ENCODE results near the gene FOXN1.
A peak's percentile ranks its signal among the peaks of the same experiment; 100 is the strongest.

The FOXN1 gene

DNA sequence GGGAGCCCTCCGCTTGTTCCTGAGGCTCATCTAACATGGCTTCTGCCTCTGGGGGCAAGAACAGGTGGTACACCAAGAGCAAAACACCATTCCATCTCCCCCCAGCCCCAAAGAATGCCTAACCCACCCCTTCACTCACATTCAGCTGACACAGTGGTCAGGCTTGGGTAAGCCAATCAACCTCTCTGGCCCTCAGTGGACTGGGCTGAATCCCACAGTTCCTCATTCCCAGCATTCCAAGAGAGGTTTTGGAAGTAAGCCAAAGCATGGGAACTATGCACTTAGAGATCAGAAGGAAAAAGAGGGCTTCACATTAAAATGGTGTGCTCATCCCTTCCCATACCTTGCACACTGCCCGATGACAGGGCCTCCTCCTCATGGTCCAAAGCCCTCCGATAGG is 57.3 kb downstream of the FOXN1 start:
- no peak for DNase-seq (ENCODE audit: low read depth, low spot score)
- peaks cover 17% of the 10 kb centered on the region; the same call in 1 of the 2 replicates for H3K36me3 ChIP-seq (ENCODE audit: insufficient read depth, low read length)
- no peak for TF ChIP-seq FOXP2 (optimal IDR thresholded peaks at IDR 0.05; ENCODE audit: control extremely low read depth, extremely low read length, insufficient read depth)
- no peak for TF ChIP-seq POLR2AphosphoS5 (IDR thresholded peaks at IDR 0.05; ENCODE audit: borderline replicate concordance, low read depth, low read length)
- no peak for TF ChIP-seq EZH2 (IDR thresholded peaks at IDR 0.05)
- H3K27ac ChIP-seq: no peak overlapping the region
- no peak overlapping the region for H3K9ac ChIP-seq (ENCODE audit: insufficient read length)
- H3K4me3 ChIP-seq: no peak overlapping the region
- H3K9me3 ChIP-seq (ENCODE audit: low read depth, low read length): no peaks in the 10 kb centered on the region

DNA sequence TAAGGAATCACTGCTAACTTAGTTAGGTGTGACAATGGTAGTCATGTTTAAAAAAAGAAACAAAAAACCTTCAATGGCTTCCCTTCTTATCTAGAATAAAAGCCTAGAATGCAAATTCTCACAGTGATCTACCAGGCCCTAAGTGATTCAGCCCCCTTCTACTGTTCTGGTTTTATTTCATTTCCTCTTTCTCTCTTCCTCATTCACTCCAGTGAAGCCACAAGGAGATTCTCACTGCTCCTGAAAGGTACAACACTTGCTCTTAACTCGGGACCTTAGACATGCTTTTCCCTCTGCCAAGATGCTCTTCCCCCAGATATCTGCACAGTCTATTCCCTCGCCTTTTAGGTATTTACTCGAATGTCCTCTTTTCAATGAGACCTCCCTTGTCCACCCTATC is 61.5 kb downstream of the FOXN1 start:
- no peak for TF ChIP-seq EZH2 (IDR thresholded peaks at IDR 0.05)
- TF ChIP-seq POLR2AphosphoS5 (IDR thresholded peaks at IDR 0.05; ENCODE audit: borderline replicate concordance, low read depth, low read length): no peak
- TF ChIP-seq FOXP2 (optimal IDR thresholded peaks at IDR 0.05; ENCODE audit: control extremely low read depth, extremely low read length, insufficient read depth): no peak
- no peak for DNase-seq (ENCODE audit: low read depth, low spot score)
- no peak overlapping the region for H3K27ac ChIP-seq
- H3K4me3 ChIP-seq: no peak overlapping the region
- H3K9ac ChIP-seq (ENCODE audit: insufficient read length): no peak overlapping the region
- no peaks in the 10 kb centered on the region for H3K9me3 ChIP-seq (ENCODE audit: low read depth, low read length)
- peaks cover 6% of the 10 kb centered on the region; the same call in 1 of the 2 replicates for H3K36me3 ChIP-seq (ENCODE audit: insufficient read depth, low read length)

DNA sequence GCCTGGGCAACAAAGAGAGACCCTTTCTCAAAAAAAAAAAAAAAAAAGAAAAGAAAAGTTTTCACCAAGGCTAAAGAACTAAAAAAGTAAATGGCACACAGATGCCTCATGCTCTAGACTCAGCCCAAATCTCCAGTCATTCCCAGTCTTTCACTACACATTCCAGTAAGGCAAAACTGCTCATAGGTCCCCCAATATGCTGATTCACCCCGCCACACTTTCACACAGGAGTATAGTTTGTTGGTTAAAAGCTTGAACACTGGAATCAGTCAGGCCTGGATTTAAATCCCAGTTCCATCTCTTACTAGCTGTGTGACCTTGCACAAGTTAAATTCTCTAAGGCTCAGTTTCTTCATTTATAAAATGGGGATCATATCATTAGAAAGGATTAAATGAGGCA is 63.3 kb downstream of the FOXN1 start:
- H3K4me3 ChIP-seq: no peak overlapping the region
- H3K9me3 ChIP-seq (ENCODE audit: low read depth, low read length): no peaks in the 10 kb centered on the region
- no peak overlapping the region for H3K27ac ChIP-seq
- DNase-seq (ENCODE audit: low read depth, low spot score): no peak
- no peak overlapping the region for H3K9ac ChIP-seq (ENCODE audit: insufficient read length)
- no peaks in the 10 kb centered on the region; the same call in 1 of the 2 replicates for H3K36me3 ChIP-seq (ENCODE audit: insufficient read depth, low read length)
- TF ChIP-seq EZH2 (IDR thresholded peaks at IDR 0.05) (no peak), FOXP2 (optimal IDR thresholded peaks at IDR 0.05; ENCODE audit: control extremely low read depth, extremely low read length, insufficient read depth) (no peak), POLR2AphosphoS5 (IDR thresholded peaks at IDR 0.05; ENCODE audit: borderline replicate concordance, low read depth, low read length) (no peak)

DNA sequence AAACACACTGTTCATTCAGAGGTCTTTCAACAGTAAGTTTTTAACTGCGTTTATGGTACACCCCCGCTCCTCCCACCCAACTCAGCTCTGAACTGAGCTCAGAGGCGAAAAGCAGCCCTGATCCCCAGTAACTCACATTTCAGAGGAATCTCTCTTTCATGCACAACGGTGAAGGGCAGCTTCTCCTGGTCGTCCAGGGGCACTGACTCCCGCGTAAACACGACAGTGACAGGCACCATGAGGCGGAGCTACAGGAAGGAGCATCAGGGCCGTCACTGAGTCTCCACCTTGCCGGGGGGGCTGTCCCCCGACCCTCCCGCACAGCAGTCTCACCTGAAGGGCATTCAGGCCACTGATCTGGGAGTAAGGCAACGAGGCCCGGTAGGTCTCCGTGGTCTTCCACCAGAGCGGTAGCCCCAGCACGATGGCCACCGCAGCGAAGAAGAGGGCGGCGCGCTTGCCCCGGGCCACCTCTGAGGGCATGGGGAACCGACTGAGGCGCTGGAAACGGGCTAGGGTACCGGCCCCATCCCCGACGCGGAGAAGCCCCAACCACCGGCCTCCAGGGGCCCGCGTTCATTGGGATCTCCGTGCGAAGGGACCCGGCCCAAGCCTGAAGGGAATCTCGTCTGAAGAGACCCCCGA is 64.7 kb downstream of the FOXN1 start:
- Histone ChIP-seq H3K27ac (no peak overlapping the region), H3K9me3 (ENCODE audit: low read depth, low read length) (no peaks in the 10 kb centered on the region), H3K4me3 (peak overlapping the region; percentile 95), H3K9ac (ENCODE audit: insufficient read length) (peak overlapping the region; percentile 89), H3K36me3 (ENCODE audit: insufficient read depth, low read length) (no peaks in the 10 kb centered on the region; the same call in 1 of the 2 replicates)
- no peak for DNase-seq (ENCODE audit: low read depth, low spot score)
- TF ChIP-seq EZH2 (IDR thresholded peaks at IDR 0.05) (no peak), FOXP2 (optimal IDR thresholded peaks at IDR 0.05; ENCODE audit: control extremely low read depth, extremely low read length, insufficient read depth) (no peak), POLR2AphosphoS5 (IDR thresholded peaks at IDR 0.05; ENCODE audit: borderline replicate concordance, low read depth, low read length) (no peak)

DNA sequence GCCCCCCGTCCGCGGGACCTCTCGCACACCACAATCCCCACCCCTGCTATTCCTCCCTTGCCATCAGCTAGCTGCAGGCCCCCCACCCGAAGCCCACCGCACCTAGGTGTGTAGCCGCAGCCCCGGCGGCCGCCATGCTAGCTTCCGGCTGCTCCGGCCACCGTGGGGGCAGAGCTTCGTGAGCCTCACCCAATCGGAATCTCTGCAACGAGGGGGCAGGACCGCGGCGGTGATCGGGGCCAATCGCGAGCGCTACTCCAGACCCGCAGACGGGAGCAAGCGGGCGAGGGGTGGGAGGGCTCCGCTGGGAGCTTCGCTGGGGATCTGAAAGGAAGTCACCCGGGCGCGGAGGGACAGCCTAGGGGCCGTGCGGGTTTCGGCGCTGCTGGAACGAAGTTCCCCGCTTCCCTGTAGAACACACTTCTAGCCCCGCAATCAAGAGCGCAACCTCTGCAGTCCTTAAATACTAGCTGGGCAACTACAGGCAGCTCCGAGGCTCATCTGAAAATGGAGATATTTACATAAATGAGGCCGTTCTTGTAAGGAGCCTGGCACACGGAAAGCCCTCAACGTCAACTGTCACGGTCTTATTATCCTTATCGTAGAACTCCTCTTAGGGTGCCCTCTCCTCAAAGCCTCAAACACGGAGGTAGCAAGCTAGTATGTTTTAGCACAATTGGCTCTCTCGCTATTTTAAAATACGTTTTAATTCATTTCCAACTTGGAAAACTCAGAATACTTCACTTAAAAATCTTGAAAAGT is 65.4 kb downstream of the FOXN1 start, which contains the start of gene PIGS:
TSS of gene PIGS (minus strand) at position 164 of the 762 bp plus-strand sequence. CDS start at position 136, 28 bp downstream.
- H3K9me3 ChIP-seq (ENCODE audit: low read depth, low read length): no peaks in the 10 kb centered on the region
- no peak for DNase-seq (ENCODE audit: low read depth, low spot score)
- peak; percentile 75; the same call in 1 of the 2 replicates for TF ChIP-seq POLR2AphosphoS5 (IDR thresholded peaks at IDR 0.05; ENCODE audit: borderline replicate concordance, low read depth, low read length)
- no peak for TF ChIP-seq EZH2 (IDR thresholded peaks at IDR 0.05)
- TF ChIP-seq FOXP2 (optimal IDR thresholded peaks at IDR 0.05; ENCODE audit: control extremely low read depth, extremely low read length, insufficient read depth): no peak
- peak within 1 kb of the TSS; percentile 95 for H3K4me3 ChIP-seq
- H3K9ac ChIP-seq (ENCODE audit: insufficient read length): peak within 1 kb of the TSS; percentile 89
- H3K36me3 ChIP-seq (ENCODE audit: insufficient read depth, low read length): no peaks in the 10 kb centered on the region; the same call in 1 of the 2 replicates
- H3K27ac ChIP-seq: no peak within 1 kb of the TSS

DNA sequence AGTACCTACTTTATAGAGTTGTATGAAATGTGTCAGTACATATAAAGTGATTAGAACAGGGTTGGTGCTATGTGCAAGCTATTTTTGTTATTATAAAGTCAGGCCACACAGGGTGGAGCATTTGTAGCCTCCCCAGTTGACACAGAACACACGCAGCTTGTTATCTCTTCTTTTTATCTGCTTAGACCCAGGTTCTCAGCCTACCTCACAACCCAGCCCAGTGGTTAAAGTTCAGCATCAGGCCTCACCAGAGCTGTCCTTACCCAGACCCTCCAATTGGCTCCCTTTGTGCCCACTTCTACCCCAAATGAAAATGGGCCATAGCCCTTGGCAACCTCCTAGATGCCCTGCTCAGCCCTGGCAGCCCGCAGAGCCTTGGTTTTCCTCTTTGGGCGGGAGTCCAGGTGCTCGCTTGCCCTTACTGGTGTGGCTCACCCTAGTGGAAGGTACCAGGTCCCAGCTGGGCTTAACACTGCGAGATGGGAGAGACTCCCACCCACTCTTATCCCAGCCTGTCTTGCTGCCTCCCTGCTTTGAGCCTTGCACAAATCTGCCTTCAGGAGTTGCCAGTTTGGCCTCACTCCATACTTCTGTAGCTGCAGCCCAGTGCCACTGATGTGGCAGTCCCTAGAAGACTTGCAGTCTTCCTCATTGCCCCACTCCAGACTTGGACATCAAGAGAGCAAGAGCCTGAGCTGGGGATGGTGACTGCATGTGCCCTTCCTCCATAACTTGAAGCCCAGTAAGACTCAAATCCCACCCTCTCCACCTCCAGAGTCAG is 66.3 kb downstream of the FOXN1 start:
- H3K27ac ChIP-seq: no peak overlapping the region
- no peaks in the 10 kb centered on the region for H3K9me3 ChIP-seq (ENCODE audit: low read depth, low read length)
- DNase-seq (ENCODE audit: low read depth, low spot score): no peak
- TF ChIP-seq EZH2 (IDR thresholded peaks at IDR 0.05): no peak
- peak overlapping the region; percentile 95 for H3K4me3 ChIP-seq
- H3K36me3 ChIP-seq (ENCODE audit: insufficient read depth, low read length): peaks cover 6% of the 10 kb centered on the region
- no peak overlapping the region for H3K9ac ChIP-seq (ENCODE audit: insufficient read length)

DNA sequence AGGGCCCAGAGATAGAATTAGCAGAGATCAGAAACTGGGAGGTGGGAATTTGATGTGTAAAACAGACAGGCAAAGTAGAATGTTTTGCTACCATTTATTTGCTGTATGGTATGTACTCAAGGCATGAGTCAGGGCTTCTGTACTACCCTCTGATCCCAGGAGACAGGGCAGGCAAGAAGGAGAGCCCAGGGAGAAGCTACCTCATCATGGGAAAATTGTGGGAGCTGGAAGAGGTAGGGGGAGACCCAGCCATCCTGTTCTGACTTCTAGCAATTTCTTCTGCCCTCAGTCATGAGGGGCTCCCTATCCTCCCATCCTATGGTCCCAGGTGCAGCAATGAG is 66.9 kb downstream of the FOXN1 start:
- Histone ChIP-seq H3K27ac (no peak overlapping the region), H3K9me3 (ENCODE audit: low read depth, low read length) (no peaks in the 10 kb centered on the region), H3K4me3 (no peak overlapping the region), H3K36me3 (ENCODE audit: insufficient read depth, low read length) (peaks cover 12% of the 10 kb centered on the region), H3K9ac (ENCODE audit: insufficient read length) (no peak overlapping the region)
- TF ChIP-seq EZH2 (IDR thresholded peaks at IDR 0.05) (no peak), POLR2AphosphoS5 (IDR thresholded peaks at IDR 0.05; ENCODE audit: borderline replicate concordance, low read depth, low read length) (no peak), FOXP2 (optimal IDR thresholded peaks at IDR 0.05; ENCODE audit: control extremely low read depth, extremely low read length, insufficient read depth) (no peak)
- DNase-seq (ENCODE audit: low read depth, low spot score): no peak

DNA sequence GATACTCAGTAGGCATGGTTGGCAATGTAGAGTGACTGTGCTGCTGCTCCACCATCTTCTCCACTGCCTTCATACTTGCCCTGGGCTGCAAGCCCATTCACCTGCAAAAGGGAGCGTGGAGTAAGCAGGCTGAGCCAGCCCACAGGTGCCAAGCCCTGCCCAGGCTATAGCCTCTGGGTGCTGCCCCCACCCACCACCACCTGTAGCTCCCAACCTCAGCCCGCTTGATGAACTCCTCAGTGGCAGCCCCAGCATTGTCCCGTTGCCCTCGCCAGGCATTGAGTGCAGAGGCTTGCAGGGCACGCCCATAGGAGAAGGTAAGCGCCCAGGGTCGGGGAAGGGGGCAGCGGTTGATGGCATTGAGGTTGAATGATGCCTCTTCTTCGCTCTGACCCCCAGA is 67.4 kb downstream of the FOXN1 start:
- no peak overlapping the region for H3K4me3 ChIP-seq
- no peak for TF ChIP-seq POLR2AphosphoS5 (IDR thresholded peaks at IDR 0.05; ENCODE audit: borderline replicate concordance, low read depth, low read length)
- no peak for TF ChIP-seq EZH2 (IDR thresholded peaks at IDR 0.05)
- TF ChIP-seq FOXP2 (optimal IDR thresholded peaks at IDR 0.05; ENCODE audit: control extremely low read depth, extremely low read length, insufficient read depth): no peak
- DNase-seq (ENCODE audit: low read depth, low spot score): no peak
- H3K27ac ChIP-seq: no peak overlapping the region
- H3K9ac ChIP-seq (ENCODE audit: insufficient read length): no peak overlapping the region
- no peaks in the 10 kb centered on the region for H3K9me3 ChIP-seq (ENCODE audit: low read depth, low read length)
- H3K36me3 ChIP-seq (ENCODE audit: insufficient read depth, low read length): peaks cover 17% of the 10 kb centered on the region

Data from SK-N-MC (cell line).